ENCODE measurements around the gene WDR41. TPM values are rescaled to one million over a fixed set of nuclear protein-coding genes. Genes with fewer than 3 reads are reported as not detected.
A peak's percentile ranks its signal among the peaks of the same experiment; 100 is the strongest.

WDR41 gene
- total and polyA plus RNA-seq, 12 donors: 9.8 to 63.0 (median 34.4) TPM

DNA sequence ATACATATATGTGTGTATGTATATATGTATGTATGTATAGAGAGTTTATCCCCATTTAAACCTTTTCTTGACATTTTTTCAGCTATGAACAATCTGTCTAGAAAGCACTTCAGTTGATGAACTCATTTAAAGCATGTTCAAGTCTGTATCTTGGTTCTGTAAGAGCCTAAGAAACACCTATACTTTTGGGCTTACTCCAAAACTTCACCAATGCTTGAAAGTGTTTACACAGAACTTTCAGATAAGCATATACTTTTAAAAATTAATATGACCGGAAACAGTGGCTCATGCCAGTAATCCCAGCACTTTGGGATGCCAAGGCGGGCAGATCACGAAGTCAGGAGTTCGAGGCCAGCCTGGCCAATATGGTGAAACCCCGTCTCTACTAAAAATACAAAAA, 30.8 kb downstream of the WDR41 start:
- no peaks in the 10 kb centered on the region for H3K36me3 ChIP-seq (replicated peaks in 1 of 2)
- intact Hi-C loops (cut with DNase I): no loop called here
- no peak overlapping the region for H3K27ac ChIP-seq
- DNase-seq: no peak
- no peak overlapping the region for H3K4me3 ChIP-seq
- 96 to 97% (median 97%) methylated on average over 5 of the region's 5 CpGs for WGBS, 4 donors
- H3K9me3 ChIP-seq (replicated peaks in 1 of 3): no peaks in the 10 kb centered on the region
- TF ChIP-seq POLR2A (IDR thresholded peaks at IDR 0.05): no peak
- TF ChIP-seq CTCF (IDR thresholded peaks at IDR 0.05): no peak
- H3K27me3 ChIP-seq: no peaks in the 10 kb centered on the region
- H3K4me1 ChIP-seq (replicated peaks in 1 of 2): no peaks in the 10 kb centered on the region

GRCh38 chr5:77454123-77454522, 38.0 kb downstream of the WDR41 start:
- DNase-seq: no peak
- TF ChIP-seq CTCF (IDR thresholded peaks at IDR 0.05) (no peak), POLR2A (IDR thresholded peaks at IDR 0.05) (no peak)
- Histone ChIP-seq H3K4me3 (no peak overlapping the region), H3K36me3 (replicated peaks in 1 of 2) (no peaks in the 10 kb centered on the region), H3K9me3 (replicated peaks in 1 of 3) (no peaks in the 10 kb centered on the region), H3K27me3 (no peaks in the 10 kb centered on the region), H3K27ac (no peak overlapping the region), H3K4me1 (replicated peaks in 1 of 2) (no peaks in the 10 kb centered on the region)
- intact Hi-C loops (cut with DNase I): no loop called here
- WGBS, 4 donors: 83 to 97% (median 96%) methylated on average over 2 to 3 of the region's 3 CpGs

DNA sequence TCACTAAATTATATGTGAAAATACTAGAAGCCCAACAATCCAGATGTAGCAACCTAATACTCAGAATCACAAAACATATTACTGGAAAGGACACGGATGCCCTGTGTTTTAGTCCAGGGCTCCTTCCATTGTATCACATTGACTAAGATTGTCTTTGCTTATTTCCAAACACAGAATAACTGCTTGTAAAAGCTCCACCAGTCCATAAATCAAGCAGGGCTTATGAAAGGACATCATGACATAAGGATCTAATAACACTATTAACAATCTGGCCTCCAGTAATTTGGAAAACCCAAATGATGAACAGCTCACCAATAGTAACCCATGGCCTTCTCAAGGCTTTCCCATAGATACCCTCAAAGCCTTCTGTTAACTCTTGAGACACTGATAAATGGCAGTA, 39.8 kb downstream of the WDR41 start:
- no peaks in the 10 kb centered on the region for H3K27me3 ChIP-seq
- H3K36me3 ChIP-seq (replicated peaks in 1 of 2): peaks cover 0 to 8% of the 10 kb centered on the region in 2 donors
- no peaks in the 10 kb centered on the region for H3K9me3 ChIP-seq (replicated peaks in 1 of 3)
- H3K27ac ChIP-seq: no peak overlapping the region
- WGBS, 4 donors: 76 to 98% (median 91%) methylated on average over 1 of the region's 1 CpG
- TF ChIP-seq POLR2A (IDR thresholded peaks at IDR 0.05) (no peak), CTCF (IDR thresholded peaks at IDR 0.05) (no peak)
- intact Hi-C loops (cut with DNase I): no loop called here
- no peak overlapping the region for H3K4me3 ChIP-seq
- no peaks in the 10 kb centered on the region for H3K4me1 ChIP-seq (replicated peaks in 1 of 2)
- no peak for DNase-seq

GRCh38 chr5:77449981-77450380, 42.1 kb downstream of the WDR41 start:
- TF ChIP-seq POLR2A (IDR thresholded peaks at IDR 0.05): no peak
- no peaks in the 10 kb centered on the region for H3K27me3 ChIP-seq
- WGBS, 4 donors: 69 to 83% (median 80%) methylated on average over 2 of the region's 2 CpGs
- intact Hi-C loops (cut with DNase I): no loop called here
- no peak overlapping the region for H3K27ac ChIP-seq
- DNase-seq: no peak
- no peaks in the 10 kb centered on the region for H3K9me3 ChIP-seq (replicated peaks in 1 of 3)
- no peak overlapping the region for H3K4me3 ChIP-seq
- H3K36me3 ChIP-seq (replicated peaks in 1 of 2): peaks cover 0 to 8% of the 10 kb centered on the region in 2 donors
- no peaks in the 10 kb centered on the region for H3K4me1 ChIP-seq (replicated peaks in 1 of 2)

GRCh38 chr5:77449277-77449676, 42.8 kb downstream of the WDR41 start:
- Histone ChIP-seq H3K9me3 (replicated peaks in 1 of 3) (no peaks in the 10 kb centered on the region), H3K36me3 (replicated peaks in 1 of 2) (peaks cover 0 to 8% of the 10 kb centered on the region in 2 donors), H3K27me3 (no peaks in the 10 kb centered on the region), H3K4me1 (replicated peaks in 1 of 2) (no peaks in the 10 kb centered on the region), H3K4me3 (no peak overlapping the region), H3K27ac (peak overlapping the region in 1 of 5 donors; percentile 7)
- 67 to 86% (median 76%) methylated on average over 1 of the region's 1 CpG for WGBS, 4 donors
- intact Hi-C loops (cut with DNase I): no loop called here
- TF ChIP-seq CTCF (IDR thresholded peaks at IDR 0.05) (no peak), POLR2A (IDR thresholded peaks at IDR 0.05) (no peak)
- DNase-seq: peak in 1 of 7 donors; percentile 19
